ENCODE measurements around the gene ARIH2.

DNA sequence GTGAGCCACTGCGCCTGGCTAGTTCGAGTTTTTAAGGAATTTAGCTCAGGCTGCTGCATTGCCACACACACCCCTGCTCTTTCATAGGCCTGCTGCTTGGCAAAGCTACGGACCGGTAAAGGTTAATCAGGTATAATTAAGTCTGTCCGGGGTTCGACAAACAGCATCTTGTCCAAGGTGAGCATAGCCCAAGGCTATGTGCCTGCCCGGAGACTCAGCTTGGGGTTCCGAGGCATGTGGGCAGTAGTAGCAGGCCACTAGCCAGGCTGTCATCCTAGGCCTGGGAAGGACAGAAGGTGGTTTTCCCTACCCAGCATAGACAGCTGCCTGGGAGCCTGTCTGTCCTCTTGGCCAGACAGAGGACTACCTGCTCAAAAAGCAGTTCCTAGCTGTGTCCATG lies 78.0 kb downstream of the ARIH2 start:
- no peak for TF ChIP-seq NFIC (IDR thresholded peaks at IDR 0.05)
- TF ChIP-seq EP300 (IDR thresholded peaks at IDR 0.05; ENCODE audit: borderline replicate concordance), result no peak
- no peak for TF ChIP-seq YY1 (IDR thresholded peaks at IDR 0.05; ENCODE audit: low read depth)
- no peak for TF ChIP-seq TEAD4 (IDR thresholded peaks at IDR 0.05)
- TF ChIP-seq, protein P1, sequence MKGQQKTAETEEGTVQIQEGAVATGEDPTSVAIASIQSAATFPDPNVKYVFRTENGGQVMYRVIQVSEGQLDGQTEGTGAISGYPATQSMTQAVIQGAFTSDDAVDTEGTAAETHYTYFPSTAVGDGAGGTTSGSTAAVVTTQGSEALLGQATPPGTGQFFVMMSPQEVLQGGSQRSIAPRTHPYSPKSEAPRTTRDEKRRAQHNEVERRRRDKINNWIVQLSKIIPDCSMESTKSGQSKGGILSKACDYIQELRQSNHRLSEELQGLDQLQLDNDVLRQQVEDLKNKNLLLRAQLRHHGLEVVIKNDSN (IDR thresholded peaks at IDR 0.05), result no peak
- no peak for TF ChIP-seq CEBPB (IDR thresholded peaks at IDR 0.05)
- no peak for TF ChIP-seq CREB1 (IDR thresholded peaks at IDR 0.05; ENCODE audit: low read depth)
- TF ChIP-seq EGR1 (IDR thresholded peaks at IDR 0.05), result no peak
- TF ChIP-seq REST (IDR thresholded peaks at IDR 0.05; ENCODE audit: low read depth), result no peak

Measured in Ishikawa (cell line).